Eye (tissue), 1 donor: ENCODE results near the gene OGFOD1.

Experiments used
- DNase-seq: peaks from one replicate; pipeline ENCODE4 v3.0.0-alpha.2; 2015

OGFOD1 gene

GRCh38 chr16:56450986-56451752 is at the start of gene OGFOD1, which contains the start of gene NUDT21:
TSS of gene OGFOD1 (plus strand) at chr16:56451554. CDS start at chr16:56451613, 59 bp downstream.
TSS of gene NUDT21 (minus strand) at chr16:56451332. CDS start at chr16:56451202, 130 bp downstream.
- peak; percentile 99 for DNase-seq

GRCh38 chr16:56405977-56406672 is 45.2 kb upstream of the OGFOD1 start:
- no peak for DNase-seq

- DNase-seq = no peak
Observed at GRCh38 chr16:56408379-56409098, 42.8 kb upstream of the OGFOD1 start.

- DNase-seq = no peak
Observed at GRCh38 chr16:56409195-56409594, 42.2 kb upstream of the OGFOD1 start.

- no peak for DNase-seq
Observed at GRCh38 chr16:56411123-56411522, 40.2 kb upstream of the OGFOD1 start.

GRCh38 chr16:56411624-56412023 is 39.7 kb upstream of the OGFOD1 start:
- DNase-seq = no peak

GRCh38 chr16:56413381-56413780 is 38.0 kb upstream of the OGFOD1 start:
- DNase-seq = no peak

- no peak for DNase-seq
Observed at GRCh38 chr16:56414366-56414765, 37.0 kb upstream of the OGFOD1 start.

- DNase-seq = no peak
Observed at GRCh38 chr16:56415875-56416274, 35.5 kb upstream of the OGFOD1 start.

- DNase-seq = no peak
Observed at GRCh38 chr16:56417138-56417537, 34.2 kb upstream of the OGFOD1 start.

- DNase-seq = no peak
Observed at GRCh38 chr16:56419740-56420548, 31.4 kb upstream of the OGFOD1 start.

GRCh38 chr16:56420613-56421012 is 30.7 kb upstream of the OGFOD1 start:
- no peak for DNase-seq

- DNase-seq = no peak
Observed at GRCh38 chr16:56421313-56421712, 30.0 kb upstream of the OGFOD1 start.

GRCh38 chr16:56421976-56422669 is 29.2 kb upstream of the OGFOD1 start:
- DNase-seq = no peak

GRCh38 chr16:56422896-56423441 is 28.4 kb upstream of the OGFOD1 start:
- no peak for DNase-seq

- no peak for DNase-seq
Observed at GRCh38 chr16:56423584-56424403, 27.6 kb upstream of the OGFOD1 start.

- peak; percentile 70 for DNase-seq
Observed at GRCh38 chr16:56424404-56424764, 27.0 kb upstream of the OGFOD1 start.

GRCh38 chr16:56424791-56425438 is 26.4 kb upstream of the OGFOD1 start:
- DNase-seq = peak; percentile 74

GRCh38 chr16:56425439-56425832 is 25.9 kb upstream of the OGFOD1 start, which contains the start of gene AMFR:
TSS of gene AMFR (minus strand) at chr16:56425545. CDS start at chr16:56425327, 218 bp downstream.
- DNase-seq = peak; percentile 83

GRCh38 chr16:56426585-56426984 is 24.8 kb upstream of the OGFOD1 start:
- no peak for DNase-seq
